SHP77 treated with DMSO at 0.1 percent for 48 hours (cell line): ENCODE measurements around the gene CFAP77.

Experiments
- DNase-seq: peaks from one replicate; lab custom pipeline; 2025; lab: John Stamatoyannopoulos, UW

Gene CFAP77

DNA sequence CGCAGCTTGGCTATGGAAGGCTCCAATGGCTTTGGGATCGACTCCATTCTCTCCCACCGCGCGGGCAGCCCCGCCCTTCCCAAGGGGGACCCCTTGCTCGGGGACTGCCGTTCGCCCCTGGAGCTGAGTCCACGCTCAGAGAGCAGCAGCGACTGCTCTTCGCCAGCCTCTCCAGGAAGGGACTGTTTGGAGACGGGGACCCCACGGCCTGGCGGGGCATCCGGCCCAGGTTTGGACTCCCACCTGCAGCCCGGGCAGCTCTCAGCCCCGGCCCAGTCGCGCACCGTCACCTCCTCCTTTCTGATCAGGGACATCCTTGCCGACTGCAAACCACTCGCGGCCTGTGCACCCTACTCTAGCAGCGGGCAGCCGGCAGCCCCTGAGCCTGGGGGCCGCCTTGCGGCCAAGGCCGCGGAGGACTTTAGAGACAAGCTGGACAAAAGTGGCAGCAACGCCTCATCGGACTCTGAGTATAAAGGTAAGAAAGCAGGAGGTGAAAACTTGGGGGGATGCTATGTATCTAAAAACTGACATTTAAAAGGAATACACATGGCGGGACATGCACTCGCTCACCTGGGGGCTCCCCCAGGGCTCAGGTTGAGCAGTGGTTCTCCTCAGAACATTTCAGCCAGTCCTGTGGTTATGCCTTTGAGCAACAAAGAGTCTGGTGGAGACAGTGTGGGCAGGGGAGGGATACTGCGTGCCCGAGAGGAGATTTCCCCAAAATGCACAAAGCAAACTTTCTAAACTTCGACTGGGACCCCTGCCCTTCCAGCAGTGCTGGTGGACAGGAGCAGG, 173.0 kb downstream of the CFAP77 start:
- DNase-seq = no peak

DNA sequence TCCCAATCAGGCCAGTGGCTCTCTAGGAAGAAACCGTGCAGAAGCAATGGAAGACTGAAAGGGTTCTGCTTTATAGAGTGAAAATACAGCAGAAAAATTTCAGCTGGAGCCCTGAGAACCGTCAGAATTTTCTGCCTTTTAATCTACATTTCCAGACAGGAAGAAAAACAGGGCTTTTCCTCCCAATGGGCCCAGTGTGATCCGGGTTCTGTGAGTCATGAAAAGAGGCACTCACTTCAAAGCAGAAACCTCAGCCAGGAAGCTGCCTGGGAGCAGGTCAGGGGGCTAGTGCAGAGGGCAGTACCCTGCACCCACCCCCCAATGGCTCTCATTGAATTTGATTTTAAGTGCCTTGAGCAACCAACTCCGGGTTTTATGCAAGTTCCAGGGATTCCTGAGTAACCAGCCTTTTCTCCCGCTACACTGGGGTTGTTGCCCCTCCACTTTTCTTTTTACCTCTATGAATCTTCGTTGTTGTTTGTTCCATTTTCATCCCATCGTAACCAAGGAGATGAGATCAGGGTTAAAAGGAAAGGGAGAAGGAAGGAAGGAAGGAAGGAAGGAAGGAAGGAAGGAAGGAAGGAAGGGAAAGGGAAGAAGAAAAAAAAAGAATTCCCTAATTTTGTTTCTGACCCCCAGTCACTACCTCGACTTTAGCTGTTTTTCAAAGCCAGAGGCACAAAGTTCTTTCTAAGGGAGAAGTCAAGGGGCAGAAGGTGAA, 173.7 kb downstream of the CFAP77 start:
- DNase-seq = no peak

DNA sequence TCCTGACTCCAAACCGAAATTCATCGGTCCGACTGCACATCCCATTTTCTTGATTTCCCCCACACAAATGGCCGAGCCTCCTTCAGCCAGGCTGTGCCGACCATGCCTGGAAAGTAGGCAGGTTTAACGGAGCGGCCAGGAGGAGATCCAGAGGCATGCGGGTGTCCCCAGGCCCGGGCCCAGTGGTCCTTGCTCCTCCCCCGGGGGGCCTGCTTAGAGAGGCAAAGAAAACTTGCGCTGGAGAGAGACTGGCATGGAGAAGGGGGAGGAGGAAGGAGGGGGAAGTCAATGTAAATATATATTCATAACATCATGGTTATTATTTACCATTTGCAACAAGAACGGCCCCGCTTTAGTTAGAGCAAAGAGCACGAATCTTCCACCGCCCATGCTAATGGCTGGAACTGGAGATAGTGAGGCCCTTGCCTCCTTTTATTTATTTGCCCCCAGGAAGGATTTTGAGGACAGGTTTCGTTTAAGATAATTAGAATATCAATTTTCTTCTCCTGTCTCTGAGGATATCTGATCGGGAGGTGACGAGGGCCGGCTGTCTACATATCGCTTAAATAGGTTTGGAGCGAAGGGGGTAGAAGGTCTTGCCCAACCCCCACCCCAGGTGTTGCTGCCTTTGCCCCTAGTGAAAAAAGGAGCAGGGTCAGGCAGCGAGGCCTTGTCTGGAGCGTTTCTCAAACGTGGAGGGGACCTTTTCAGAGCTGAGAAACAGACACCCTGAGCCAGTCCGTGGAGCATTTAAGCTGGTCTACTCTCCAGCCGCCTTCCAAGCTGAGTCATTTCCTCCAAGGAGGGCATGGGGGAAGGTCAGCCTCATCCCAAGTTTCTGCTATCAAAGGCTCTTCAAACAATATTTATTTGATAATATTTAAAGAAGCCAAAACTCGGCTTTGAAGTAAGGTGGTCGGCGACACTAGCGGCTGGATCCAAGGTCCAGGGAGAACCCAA, 174.9 kb downstream of the CFAP77 start:
- DNase-seq = no peak

DNA sequence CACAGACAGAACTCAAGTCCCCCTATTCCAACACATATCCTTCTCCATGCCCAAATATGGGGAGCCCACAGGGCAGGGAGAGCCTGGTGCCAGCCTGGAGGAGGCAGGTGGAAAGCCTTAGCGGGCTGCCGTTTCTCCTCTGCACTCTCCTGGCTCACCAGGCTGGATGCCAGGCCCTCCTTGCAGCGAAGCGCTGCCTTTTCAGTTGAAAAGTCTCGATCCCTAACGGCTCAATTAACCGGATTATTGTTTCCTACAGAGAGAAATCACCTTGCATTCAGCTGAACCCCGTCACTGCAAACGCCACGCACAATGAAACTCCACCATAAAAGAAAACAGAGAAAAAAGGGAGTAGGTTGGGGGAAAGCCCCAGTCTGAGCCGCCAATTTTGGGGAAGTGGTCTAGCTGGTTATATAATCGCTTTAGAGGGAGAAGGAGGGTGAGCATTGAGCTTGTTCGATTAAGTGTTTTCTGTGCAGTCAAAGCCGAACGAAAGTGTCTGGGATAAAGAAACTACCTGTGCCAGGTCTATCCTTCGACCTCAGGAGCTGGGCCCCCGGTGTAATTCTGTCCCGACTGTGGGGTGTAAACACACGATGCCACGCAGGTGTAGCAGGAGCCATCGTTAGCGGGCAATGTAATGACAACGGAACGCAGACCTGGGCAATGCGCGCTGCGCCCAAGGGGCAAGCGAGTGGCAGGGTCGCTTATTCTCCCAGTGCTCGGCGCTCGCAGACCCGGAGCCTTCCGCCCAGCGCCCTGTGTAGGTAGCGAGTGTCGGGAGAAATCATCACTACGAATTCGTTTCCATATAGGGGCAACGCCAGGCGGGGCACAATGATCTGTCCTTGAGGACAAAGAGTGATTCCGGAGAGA, 176.2 kb downstream of the CFAP77 start:
- no peak for DNase-seq

DNA sequence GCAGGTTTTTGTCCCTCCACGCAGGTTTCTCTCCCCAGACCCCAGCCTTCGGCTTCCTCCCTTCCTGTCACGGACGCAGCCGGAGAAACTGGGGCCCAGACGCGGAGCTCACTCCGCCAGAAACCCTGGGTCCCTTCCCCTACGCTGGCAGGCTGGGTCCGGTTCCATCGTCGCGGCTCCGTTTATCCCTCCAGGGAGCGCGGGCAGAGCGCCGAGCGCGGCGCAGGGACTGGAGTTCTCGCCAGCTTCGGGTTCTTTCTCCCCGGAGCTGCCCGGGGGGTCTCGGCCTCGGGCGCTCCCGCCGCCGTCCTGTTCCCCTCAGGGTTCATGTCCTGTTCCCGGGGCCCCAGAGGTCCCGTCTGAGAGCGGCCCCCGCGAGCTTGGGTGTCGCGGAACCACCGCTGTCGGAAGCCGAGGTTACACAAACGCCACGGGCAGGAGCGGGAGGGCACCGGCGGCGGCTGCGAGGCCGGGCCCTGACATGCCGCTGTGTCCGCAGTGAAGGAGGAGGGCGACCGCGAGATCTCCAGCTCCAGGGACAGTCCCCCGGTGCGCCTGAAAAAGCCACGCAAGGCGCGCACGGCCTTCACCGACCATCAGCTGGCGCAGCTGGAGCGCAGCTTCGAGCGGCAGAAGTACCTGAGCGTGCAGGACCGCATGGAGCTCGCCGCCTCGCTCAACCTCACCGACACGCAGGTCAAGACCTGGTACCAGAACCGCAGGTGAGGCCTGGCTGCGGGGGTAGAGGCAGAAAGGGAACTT, 177.0 kb downstream of the CFAP77 start:
- no peak for DNase-seq

DNA sequence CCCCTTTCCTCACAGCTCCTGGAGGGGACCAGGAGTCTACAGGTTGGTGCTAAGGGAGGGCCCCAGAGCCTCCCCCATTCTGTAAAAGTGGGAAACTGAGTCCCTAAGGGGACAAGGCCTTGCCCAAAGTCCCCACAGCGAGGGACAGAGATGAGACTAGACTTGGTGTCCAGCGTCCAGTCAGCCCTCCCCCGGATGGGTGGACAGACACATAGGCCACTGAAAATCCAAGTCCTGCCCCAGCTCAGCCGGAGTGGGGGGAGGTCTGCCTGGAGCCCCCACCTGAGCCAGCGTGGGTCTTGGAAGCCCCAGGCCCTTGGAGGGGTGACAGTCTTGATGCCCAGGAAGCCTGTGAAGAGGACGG, 177.6 kb downstream of the CFAP77 start:
- DNase-seq = no peak

DNA sequence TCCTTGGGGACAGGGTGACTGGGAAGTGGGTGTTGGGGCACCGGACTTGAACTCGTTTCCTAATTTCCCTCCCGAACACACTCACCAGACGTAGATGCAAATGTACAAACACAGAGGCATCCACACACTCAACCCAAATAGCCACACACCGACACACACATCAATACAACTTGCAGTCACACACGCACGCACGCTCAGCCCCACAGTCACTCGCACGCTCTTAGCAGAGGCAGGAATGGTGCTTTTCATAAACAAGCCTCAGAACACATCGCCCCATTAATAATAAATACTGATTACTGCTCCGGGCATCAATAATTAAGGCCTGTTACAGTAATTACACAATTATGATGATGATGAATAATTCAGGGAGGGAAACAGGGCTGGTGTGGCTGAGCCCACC, 178.1 kb downstream of the CFAP77 start:
- DNase-seq = no peak

DNA sequence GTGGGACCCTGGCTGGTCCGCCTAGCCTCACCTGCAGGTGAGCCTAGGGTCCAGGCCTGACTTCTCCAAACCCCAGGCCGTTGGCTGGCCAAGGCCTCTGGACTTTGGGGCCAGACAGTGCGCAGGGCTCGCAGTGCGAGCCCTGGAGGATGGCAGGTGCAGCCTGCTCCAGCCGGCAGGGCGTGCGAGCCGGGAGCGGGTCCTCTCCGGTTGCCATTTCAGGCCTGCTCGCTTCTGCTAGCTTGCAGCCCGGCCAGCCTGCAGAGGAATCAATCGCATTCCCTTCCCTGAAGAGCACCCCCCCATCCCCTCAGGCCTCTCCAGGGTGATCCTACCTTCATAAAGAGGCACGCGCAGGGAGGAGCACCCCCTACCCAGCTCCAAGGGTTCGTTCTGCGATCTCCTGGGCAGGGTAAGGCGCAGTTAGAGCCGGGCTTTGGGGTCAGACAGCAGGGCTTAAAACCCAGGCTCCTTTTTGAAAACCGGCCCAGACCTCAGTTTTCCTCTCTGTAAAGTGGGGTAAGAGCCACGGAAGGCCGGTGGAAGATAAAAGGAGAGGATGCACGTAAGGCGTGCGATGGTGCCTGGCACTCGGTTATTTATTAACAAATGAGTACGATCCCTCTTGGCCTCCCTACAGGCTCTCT, 178.6 kb downstream of the CFAP77 start:
- no peak for DNase-seq

DNA sequence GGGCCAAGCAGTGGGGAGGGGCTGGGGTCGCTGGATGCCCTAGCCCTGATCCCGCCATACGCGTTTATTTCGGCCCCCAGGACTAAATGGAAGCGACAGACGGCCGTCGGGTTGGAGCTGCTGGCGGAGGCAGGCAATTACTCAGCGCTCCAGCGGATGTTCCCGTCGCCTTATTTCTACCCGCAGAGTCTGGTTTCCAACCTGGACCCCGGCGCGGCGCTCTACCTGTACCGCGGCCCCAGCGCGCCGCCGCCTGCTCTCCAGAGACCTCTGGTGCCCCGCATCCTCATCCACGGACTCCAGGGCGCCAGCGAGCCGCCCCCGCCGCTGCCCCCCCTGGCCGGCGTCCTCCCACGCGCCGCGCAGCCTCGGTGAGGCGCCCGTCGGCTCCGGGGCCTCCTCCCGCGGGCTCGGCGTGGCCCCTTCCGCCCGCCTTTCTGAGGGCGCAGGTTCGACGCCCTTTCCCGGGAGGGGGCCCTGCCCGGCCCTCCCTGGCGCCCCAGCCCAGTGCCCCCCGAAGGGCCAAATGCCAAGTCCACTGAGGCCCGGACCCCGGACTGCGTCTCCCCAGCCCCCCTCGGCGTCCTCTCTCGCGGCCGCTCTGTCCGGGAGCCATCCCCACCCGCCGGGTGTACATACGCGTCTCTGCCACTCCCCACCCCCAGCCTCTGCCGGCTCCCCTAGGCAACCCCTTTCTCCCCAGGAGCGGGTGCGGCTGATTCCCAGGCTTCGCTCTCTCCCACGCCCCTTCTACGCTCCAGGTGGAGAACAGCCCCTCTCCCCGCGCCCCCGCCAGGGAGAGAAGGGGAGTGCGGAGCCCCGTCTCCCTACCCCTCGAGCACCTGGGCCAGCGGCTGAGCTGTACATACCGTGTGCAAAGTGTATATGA, 179.4 kb downstream of the CFAP77 start:
- no peak for DNase-seq

DNA sequence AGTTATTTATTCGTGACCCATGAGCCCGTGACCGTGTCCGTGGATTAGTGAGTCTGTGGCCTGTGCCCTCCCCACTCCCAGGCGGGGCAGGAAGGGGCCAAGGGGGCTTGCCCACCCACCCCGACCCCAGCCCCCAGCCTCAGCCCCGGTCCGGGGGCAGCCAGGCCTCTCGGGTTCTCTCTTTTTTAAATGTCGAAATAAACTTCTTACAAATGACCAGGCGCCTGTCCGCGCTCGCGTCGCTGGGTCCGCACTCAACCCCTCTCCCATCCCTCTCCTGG, 180.0 kb downstream of the CFAP77 start:
- no peak for DNase-seq

DNA sequence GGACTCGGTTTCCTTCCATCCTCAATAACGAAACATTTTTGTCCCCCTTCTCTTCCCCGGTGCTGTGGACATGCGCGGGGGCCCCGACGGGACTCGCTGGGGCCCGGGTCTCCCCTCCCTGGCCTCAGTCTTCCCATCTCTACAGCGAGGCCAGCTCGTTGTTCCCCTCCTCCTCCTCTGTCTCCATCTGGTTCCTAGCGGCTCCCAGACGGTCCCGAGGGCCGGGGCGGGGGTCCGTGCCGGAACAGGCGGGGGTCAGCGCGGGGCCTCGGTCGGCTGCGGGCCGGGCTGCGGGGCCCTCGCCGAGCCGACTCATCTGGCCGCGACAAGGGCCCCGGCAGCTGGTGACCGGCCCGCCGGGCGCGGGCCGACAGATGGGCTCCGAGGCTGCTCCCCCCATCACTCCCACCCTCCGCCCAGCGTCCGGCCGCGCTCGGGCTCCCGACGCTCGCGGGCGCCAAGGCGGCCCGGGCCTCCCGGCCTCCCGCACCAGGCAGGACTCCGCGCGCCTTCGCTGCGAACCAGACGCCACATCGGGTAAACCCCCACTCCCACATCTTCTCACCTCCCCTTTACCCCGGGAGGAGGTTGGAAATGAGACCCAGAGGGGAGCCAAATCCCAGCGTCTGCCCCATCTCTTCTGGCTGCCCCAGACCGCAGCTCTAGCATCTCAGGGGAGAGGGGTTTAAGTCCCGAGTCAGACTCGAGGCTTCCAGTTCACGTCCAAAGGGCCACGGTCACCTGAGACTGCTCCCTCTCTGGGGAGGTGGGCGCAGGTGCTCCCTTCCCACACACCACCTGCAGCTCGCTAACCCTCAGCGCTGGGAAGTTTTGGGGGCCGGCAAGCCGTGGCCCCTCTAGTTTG, 180.5 kb downstream of the CFAP77 start:
- DNase-seq = no peak

DNA sequence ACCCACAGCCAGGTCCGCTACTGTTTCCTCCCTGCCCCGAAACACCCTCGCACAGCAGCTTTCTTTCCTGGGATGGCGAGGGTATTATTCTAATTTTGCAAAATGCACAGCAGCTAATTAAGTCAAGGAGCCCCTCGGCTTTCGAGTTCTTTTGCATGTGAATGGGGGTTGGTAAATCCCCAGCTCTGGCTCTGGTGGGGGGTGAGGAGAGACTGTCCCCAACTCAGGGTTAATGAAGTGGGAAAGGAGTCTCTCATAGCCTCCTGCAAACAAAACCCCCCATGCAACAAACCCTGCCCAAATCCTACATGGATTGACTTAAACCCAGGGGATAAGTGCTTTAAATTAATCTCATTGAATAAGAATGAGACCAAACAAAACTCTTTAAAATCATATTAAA, 181.2 kb downstream of the CFAP77 start:
- DNase-seq = no peak

DNA sequence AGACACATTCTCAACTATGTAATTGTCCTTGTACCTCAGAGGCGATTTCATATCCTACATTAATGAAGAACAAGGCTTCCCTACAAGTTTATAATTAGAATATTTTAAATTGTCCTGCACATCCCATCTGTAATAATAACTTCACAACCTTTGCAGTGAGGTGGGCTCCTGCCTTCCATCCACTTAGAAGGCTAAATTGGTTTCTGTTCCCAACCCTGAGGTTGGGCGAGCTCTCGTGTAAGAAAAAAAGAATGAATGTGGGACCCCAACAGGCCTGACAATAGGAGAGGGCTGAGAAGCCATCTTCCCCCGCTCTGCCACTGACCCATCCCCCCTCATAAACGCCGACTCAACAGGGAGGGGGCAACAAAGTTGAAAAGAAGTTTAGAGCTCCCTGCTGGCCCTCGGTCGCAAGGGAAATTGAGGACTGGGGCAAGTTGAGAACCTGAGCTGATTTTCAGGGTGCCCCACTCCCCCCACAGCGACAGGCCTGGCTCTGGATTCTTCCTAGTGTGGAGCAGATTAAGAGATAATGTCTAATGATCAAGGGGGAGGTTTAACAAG, 181.8 kb downstream of the CFAP77 start:
- DNase-seq = no peak

DNA sequence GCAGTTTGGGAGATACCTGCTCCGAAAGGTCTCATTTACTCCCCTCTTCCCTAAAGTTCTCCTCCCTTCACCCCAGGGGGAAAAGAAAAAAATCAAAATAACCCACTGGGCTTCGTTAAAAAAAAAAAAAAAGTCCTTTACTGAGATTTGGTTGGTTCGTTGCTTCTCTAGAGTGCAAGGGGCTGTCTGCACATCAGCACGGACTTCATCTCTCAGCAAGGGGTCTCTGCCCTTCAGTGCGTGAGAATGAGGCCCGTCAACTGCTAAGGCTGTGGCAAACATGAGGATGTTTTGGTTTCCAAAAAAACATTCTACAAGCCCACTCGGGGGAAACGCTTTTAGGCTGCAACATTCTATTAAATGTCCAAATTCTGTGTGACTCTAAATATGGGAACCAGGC, 182.4 kb downstream of the CFAP77 start:
- DNase-seq = no peak

DNA sequence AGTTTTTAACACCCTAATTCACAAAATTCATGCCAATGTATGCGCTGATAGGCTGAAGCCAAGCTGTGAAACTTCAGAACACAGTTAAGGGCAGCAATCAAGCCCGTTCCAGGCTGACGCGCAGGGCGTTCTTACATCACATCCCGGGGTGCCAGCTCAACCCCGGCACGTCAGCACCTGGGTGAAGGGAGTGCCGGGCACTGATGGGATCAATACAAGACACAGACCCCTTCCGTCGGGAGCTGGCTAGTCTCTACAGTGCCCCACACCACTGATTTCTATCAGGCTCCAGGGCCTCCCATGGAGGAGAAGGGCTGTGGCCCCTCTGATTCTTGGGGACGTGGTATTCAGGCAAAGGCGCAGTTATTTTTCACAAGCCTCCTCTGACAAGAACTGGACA, 184.4 kb downstream of the CFAP77 start:
- no peak for DNase-seq

DNA sequence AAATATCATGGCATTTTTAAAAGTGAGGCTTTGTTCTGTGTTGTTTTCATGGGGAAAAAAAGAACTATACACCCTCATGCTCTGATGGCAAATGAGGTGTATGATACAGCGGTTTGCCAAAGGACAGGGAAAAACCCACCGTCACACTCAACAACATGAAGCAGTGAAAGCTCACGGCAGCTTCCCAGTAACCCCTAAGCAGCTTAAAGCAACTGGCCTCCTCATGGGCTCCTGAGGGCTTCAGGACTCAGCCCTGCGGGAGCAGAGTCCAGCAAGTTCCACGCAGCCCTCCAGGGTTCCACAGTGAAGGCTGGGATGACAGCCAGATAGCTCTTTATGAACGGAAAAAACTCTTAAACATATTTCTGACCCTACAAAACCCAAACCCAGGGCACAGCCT, 185.3 kb downstream of the CFAP77 start:
- no peak for DNase-seq

DNA sequence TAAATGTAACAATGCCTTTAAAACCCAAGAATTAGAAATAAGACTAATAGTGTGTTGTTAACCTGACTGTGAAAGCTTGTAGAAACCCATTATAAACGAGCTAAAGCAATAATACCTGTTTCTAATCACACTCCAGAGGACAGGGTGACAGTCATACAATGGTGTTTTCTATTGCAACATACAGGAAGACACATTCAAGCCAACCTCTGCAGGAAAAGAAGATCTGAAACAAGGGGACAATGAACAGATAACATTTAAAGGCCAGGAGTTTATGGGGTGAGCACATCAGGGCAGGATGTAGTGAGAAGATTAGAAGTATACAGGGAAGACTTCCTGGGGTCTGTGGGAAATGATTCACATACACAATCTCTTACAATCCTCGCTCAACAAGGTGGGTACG, 186.2 kb downstream of the CFAP77 start:
- no peak for DNase-seq

DNA sequence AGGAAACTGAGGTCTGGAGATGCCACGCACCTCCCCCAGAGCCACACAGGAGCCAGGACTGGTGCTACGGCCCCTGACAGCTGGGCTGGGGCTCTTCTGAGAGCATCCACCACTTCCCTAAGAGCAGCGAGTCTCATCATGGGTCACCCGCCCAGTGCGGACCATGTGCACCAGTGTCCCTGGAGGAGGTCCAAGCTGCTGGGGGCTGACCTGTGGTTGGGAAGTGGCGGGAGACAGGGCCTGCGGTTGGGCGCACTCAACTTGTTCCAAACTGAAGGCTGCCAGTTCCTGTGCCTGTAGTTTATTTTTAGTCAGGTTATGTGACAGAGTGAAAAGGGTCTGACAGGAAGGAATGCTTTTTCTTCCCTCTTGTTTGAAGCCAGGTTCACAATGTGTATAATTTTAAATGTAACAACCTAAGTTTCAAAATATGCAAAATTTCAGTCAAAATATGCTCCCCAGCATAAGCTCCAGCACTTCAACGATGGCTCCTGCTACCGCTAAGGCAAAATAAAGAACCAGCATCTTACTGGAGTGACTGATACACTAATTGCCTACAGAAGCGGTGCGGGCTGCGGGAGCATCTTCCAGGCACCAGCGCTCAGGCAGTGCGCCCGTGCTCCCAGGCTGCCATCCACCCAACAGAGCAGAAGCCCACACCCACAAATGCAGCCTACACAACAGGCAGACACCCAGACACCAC, 187.2 kb downstream of the CFAP77 start:
- no peak for DNase-seq
